ENCODE measurements around the gene FLYWCH1. TPM values are rescaled to one million over a fixed set of nuclear protein-coding genes. Genes with fewer than 3 reads are reported as not detected.

The FLYWCH1 gene
- total RNA-seq, 2 experiments from 2014 or later: 26.1 to 61.9 TPM

DNA sequence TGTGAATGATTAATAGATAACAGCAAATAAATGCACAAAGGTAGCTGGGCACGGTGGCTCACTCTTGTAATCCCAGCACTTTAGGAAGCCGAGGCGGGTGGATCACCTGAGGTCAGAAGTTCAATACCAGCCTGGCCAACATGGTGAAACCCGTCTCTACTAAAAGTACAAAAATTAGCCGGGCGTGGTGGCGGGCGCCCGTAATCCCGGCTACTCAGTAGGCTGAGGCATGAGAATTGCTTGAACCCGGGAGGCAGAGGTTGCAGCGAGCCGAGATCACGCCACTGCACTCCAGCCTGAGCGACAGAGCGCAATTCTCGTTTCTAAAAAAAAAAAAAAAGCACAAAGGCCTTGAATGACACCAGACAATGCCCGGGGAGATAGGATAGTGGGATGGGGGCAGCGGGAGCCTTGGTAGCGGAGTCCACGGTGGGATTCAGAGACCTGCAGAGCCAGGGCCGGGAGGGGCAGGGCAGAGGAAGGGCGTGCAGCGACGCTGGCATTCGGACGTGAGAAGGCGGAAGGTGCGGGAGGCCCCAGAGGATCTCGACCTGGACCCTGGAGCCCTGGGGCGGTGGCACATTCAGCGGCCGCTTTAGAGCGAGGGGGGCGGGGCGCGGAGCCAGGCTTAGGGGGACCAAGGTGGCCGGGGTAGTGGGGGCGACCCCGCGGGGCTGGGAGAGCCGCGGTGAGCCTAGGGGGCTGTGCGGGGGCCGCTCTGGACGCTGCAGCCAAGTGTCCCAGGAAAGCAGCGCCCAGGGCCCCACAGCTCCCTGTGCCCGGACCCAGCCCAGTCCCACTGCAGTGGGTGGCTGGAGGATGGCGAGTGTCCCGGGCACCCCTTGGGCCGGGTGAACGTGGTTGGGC lies 29.7 kb upstream of the FLYWCH1 start:
- ChIA-PET POLR2A (interaction anchor here (0.9 to 2.2 kb wide), 7 partner anchors 14 to 200 kb away, joined by 3 to 10 read pairs (median 5); partner anchors contain the start of genes FLYWCH1 and KCTD5), CTCF (ENCODE audit: unreplicated experiment) (no interaction called here)
- Histone ChIP-seq H3K79me2 (ENCODE audit: insufficient read depth, low read depth, low read length) (no peaks in the 10 kb centered on the region), H3K27ac (ENCODE audit: low read depth, low read length, poor library complexity, severe bottlenecking) (peak overlapping the region; percentile 52), H3K4me1 (ENCODE audit: insufficient read depth, low read length, poor library complexity, severe bottlenecking) (peaks cover 7% of the 10 kb centered on the region), H3K4me3 (ENCODE audit: low read depth, low read length, poor library complexity, severe bottlenecking) (peak overlapping the region; percentile 84), H3K36me3 (ENCODE audit: insufficient read depth, low read length) (no peaks in the 10 kb centered on the region), H4K20me1 (ENCODE audit: insufficient read depth, low read length) (no peaks in the 10 kb centered on the region), H3K9me2 (ENCODE audit: insufficient read depth, low read length) (no peaks in the 10 kb centered on the region), H3K4me2 (ENCODE audit: low read length) (peak overlapping the region; percentile 86), H3K9me3 (ENCODE audit: low read length) (peaks cover 11% of the 10 kb centered on the region), H2AFZ (ENCODE audit: low read length) (peak overlapping the region; percentile 91)
- intact Hi-C loops (cut with micrococcal nuclease; ENCODE audit: unreplicated experiment): loop anchor here (1.0 kb wide), 1 partner anchor 23 kb away; no protein-coding TSS in a partner anchor
- TF ChIP-seq, protein P1, sequence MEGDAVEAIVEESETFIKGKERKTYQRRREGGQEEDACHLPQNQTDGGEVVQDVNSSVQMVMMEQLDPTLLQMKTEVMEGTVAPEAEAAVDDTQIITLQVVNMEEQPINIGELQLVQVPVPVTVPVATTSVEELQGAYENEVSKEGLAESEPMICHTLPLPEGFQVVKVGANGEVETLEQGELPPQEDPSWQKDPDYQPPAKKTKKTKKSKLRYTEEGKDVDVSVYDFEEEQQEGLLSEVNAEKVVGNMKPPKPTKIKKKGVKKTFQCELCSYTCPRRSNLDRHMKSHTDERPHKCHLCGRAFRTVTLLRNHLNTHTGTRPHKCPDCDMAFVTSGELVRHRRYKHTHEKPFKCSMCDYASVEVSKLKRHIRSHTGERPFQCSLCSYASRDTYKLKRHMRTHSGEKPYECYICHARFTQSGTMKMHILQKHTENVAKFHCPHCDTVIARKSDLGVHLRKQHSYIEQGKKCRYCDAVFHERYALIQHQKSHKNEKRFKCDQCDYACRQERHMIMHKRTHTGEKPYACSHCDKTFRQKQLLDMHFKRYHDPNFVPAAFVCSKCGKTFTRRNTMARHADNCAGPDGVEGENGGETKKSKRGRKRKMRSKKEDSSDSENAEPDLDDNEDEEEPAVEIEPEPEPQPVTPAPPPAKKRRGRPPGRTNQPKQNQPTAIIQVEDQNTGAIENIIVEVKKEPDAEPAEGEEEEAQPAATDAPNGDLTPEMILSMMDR (conservative IDR thresholded peaks at IDR 0.05; ENCODE audit: low read length): no peak
- TF ChIP-seq EZH2phosphoT487 (IDR thresholded peaks at IDR 0.05; ENCODE audit: borderline replicate concordance, low read depth, low read length): no peak
- BruUV-seq (replicated peaks): no TSS peak
- DNase-seq (ENCODE audit: low spot score): peak; percentile 50

DNA sequence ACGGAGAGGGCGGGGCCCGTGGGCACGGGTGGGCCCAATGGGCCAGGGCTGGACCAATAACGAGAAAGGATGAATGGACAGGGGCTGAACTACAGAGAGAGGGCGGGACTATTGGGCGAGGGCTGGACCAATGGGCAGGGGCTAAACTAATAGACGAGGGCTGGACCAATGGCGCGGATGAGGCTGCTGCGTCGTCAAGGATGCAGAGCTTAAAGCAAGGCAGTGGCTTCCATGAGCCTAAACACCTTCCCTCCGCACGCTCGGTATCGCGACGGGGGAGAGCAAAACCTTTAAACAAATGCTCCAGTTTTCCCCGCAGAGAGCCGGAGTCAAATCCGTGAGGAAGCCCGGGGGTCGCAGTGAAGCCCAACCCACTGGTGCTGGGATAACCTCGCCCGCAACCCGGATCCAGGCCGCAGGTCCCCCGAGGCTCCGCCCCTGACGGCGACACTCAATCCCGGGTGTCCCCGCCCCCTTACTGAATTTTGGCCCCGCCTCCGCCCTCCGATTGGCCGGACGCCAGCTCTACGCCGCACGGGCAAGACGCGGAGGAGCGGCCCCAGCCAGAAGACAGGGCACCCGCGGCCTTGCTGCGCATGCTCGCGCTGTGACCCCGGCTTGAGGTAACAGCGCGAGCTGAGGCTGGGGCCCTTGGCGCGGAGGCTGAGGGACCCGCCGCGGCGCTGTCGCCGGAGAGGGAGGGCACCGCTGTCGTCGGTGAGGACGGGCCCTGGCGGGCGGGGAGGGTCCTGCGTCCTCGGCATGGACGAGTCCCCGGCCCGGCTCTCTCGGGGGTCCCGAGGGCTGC lies 28.9 kb upstream of the FLYWCH1 start, which contains the start of gene FLYWCH2:
Gene FLYWCH2 (plus strand): TSS at position 566 of the 808 bp plus-strand sequence. CDS start 13,235 bp downstream, outside the sequence.
- H2AFZ ChIP-seq (ENCODE audit: low read length): peak within 1 kb of the TSS; percentile 91
- H3K27ac ChIP-seq (ENCODE audit: low read depth, low read length, poor library complexity, severe bottlenecking): peak within 1 kb of the TSS; percentile 52
- H3K79me2 ChIP-seq (ENCODE audit: insufficient read depth, low read depth, low read length): no peaks in the 10 kb centered on the region
- no peaks in the 10 kb centered on the region for H3K36me3 ChIP-seq (ENCODE audit: insufficient read depth, low read length)
- intact Hi-C loops (cut with micrococcal nuclease; ENCODE audit: unreplicated experiment): loop anchor here (1.0 kb wide), 1 partner anchor 22 kb away; no protein-coding TSS in a partner anchor
- no peaks in the 10 kb centered on the region for H4K20me1 ChIP-seq (ENCODE audit: insufficient read depth, low read length)
- ChIA-PET CTCF (ENCODE audit: unreplicated experiment) (interaction anchor here (0.6 to 0.7 kb wide), 2 partner anchors 15 to 29 kb away, joined by 3 read pairs; partner anchors contain the start of gene FLYWCH1), POLR2A (interaction anchor here (0.5 to 2.2 kb wide), 8 partner anchors 15 to 926 kb away, joined by 3 to 10 read pairs (median 4); partner anchors contain the start of genes FLYWCH1 and KCTD5)
- BruUV-seq (replicated peaks): no TSS peak
- peak within 1 kb of the TSS; percentile 84 for H3K4me3 ChIP-seq (ENCODE audit: low read depth, low read length, poor library complexity, severe bottlenecking)
- peaks cover 11% of the 10 kb centered on the region for H3K9me3 ChIP-seq (ENCODE audit: low read length)
- no peaks in the 10 kb centered on the region for H3K9me2 ChIP-seq (ENCODE audit: insufficient read depth, low read length)
- peak within 1 kb of the TSS; percentile 92 for H3K4me2 ChIP-seq (ENCODE audit: low read length)
- TF ChIP-seq, protein P1 (conservative IDR thresholded peaks at IDR 0.05; ENCODE audit: low read length): no peak
- no peak for TF ChIP-seq EZH2phosphoT487 (IDR thresholded peaks at IDR 0.05; ENCODE audit: borderline replicate concordance, low read depth, low read length)
- DNase-seq (ENCODE audit: low spot score): peak; percentile 98
- H3K4me1 ChIP-seq (ENCODE audit: insufficient read depth, low read length, poor library complexity, severe bottlenecking): peaks cover 7% of the 10 kb centered on the region

Data from OCI-LY7 (cell line).